IPS-NIHi11 (cell line): Measurements from ENCODE around the gene FAM120A.
A peak's percentile ranks its signal among the peaks of the same experiment; 100 is the strongest.
"Not testable (repeated sequence)": the region's sequence is repeated elsewhere in the genome, so short reads cannot be mapped to it uniquely, and the experiment has no call there.

Experiments used
- DNase-seq: peaks from one replicate; pipeline ENCODE4 v3.0.0; 2012; ENCODE audit warnings: mixed read lengths, low spot score

FAM120A gene

GRCh38 chr9:93450945-93451815 is at the start of gene FAM120A:
Gene FAM120A (plus strand): TSS chr9:93451685. CDS start chr9:93451916, 231 bp downstream.
- peak; percentile 91 for DNase-seq

GRCh38 chr9:93406371-93406770 is 45.1 kb upstream of the FAM120A start:
- DNase-seq: no peak

DNA sequence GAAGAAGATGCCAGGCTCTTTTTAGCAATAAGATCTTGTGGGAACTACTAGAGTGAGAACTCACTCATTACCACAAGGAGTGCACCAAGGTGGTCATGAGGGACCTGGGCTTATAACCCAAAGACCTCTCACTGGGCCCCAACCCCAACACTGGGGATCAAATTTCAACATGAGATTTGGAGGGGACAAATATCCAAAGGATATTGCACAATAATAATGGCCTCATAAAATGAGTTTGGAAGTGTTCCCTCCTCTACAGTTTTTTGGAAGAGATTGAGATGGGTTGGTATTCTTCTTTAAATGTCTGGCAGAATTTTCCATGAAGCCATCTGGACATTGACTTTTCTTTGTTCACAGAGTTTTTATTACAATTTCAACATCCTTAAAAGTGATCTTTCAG is 38.0 kb upstream of the FAM120A start:
- DNase-seq: no peak

- DNase-seq: no peak
These were observed 36.3 kb upstream of the FAM120A start for GRCh38 chr9:93415176-93415690.

DNA sequence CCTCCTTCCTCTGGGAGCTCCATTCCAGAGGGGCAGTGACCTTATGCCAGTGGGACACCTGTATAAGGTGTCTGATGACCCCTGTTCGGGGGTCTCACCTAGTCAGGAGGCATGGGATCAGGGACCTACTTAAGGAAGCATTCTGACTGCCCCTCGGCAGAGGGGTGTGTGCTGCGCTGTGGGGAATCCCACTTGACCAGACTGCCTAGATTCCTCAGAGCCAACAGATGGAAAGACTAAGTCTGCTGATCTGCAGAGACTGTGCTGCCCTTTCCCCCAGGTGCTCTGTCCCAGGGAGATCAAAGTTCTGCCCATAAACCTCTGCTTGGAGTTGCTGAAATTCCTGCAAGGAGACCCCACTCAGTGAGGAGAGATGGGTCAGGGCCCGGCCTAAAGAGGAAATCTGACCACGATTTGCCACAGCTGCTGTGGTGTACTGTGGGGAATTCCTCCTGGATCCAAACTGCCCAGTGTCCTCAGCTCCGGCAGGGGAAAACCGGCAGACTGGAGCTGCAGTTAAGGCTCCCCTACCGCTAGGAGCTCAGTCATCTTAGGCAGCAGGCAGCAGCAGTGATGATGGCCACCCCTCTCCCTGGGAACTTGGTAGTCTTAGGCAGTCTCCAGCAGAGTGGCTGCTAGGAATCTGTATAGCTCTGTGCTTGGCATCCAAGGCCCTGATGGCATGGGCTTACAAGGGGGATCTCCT is 34.8 kb upstream of the FAM120A start:
- no peak for DNase-seq

DNA sequence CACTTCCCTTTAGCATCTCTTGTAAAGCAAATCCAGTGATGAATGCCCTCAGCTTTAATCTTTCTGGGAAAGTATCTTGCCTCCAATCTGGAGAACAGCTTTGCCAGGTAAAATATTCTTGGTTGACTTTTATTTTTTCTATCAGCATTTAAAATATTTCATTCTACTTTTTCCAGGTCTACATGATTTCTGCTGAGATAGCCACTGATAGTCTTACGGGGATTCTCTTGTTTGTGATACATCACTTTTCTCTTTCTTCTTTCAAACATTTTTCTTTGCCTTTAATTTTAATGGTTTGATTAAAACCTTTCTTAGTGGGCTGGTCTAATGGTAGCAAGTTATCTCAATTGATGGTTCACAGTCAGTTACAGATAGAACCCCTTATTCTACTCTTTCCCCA is 33.9 kb upstream of the FAM120A start:
- no peak for DNase-seq

DNA sequence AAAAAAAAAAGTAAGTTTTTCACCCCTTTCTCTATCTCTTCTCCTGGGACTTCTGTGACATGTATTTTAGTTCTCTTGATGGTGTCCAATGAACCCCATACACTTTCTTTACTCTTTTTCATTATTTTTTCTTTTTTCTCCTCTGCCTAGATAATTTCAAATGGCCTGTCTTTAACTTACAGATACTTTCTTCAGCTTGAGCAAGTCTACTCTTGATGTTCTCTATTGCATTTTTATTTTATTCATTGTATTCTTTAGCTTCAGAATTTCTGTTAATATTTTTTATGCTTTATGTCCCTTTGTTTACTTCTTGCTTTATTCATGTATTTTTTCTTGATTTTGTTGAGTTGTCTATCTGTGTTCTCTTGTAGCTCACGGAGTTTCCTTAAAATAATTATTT is 32.5 kb upstream of the FAM120A start:
- DNase-seq: no peak

DNA sequence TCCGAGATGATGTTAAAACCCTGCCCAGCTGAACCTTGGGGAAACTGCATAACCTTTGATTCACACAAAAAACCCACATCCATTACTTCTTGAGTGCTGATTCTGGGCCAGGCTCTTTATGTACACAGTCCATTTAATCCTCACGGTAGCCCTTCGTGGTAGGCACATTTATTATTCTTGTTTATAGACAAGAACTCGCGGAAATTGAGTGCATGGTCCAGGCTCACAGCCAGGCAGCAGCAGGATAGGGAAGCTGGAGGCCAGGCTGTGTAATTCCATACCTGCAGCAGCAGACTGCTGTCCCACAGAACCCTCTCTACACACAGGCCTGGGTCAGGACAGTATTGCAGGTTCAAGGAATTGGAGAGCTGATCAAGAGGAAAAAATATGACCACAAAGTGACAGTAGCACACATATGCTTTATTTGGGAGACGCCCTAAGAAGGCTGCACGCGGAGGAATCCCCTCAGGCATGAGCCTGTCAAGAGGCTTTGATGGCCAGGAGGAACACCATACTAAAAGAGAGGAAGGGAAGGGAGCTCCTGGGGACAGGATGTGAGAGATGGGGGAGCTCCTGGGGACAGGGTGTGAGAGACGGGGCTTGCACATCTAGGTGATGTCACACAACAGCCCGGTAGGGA is 28.4 kb upstream of the FAM120A start:
- no peak for DNase-seq

- DNase-seq: peak; percentile 46
These were observed 23.7 kb upstream of the FAM120A start for GRCh38 chr9:93427655-93428379.

- no peak for DNase-seq
These were observed 19.9 kb upstream of the FAM120A start for GRCh38 chr9:93431539-93432105.

GRCh38 chr9:93432964-93433363 is 18.5 kb upstream of the FAM120A start:
- DNase-seq: no peak

DNA sequence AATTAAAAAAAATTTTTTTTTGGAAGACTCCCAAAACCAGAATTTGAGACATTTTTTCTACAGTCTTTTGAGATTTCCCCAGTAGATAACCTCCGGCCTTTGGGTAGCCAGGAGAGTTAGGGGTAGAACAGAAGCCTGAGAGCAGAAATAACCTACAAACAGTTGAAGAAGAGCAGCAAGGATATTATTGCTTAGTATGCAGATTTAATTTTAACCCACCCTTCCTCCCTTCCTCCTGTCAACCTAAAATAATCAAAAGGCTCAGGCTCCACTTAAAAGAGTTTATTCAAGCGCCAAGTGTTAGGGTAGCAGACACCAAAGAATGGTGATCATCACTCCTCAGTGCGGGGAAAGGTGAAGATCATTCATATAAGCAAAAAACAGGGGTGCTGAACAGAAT is 17.4 kb upstream of the FAM120A start:
- no peak for DNase-seq

DNA sequence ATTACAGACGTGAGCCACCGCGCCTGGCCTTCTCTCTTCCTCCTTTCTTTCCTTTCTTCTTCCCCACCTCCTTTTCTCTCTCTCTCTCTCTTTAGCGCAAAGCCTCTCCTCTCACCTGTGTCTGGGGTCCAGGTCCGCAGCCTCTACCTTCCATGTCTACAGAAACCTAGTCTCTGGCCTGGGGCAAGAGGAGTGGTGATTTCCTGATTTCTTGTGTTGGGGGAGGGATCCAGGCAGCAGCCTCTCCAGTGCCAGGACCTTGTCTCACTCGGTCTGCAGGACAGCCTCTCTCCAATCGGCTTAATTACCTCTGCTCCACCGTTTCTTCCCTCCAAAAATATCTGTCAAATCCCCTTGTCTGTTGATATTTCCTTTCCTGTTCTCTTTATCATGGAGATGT is 16.1 kb upstream of the FAM120A start:
- DNase-seq: no peak

- DNase-seq: no peak
These were observed 15.3 kb upstream of the FAM120A start for GRCh38 chr9:93436218-93436617.

DNA sequence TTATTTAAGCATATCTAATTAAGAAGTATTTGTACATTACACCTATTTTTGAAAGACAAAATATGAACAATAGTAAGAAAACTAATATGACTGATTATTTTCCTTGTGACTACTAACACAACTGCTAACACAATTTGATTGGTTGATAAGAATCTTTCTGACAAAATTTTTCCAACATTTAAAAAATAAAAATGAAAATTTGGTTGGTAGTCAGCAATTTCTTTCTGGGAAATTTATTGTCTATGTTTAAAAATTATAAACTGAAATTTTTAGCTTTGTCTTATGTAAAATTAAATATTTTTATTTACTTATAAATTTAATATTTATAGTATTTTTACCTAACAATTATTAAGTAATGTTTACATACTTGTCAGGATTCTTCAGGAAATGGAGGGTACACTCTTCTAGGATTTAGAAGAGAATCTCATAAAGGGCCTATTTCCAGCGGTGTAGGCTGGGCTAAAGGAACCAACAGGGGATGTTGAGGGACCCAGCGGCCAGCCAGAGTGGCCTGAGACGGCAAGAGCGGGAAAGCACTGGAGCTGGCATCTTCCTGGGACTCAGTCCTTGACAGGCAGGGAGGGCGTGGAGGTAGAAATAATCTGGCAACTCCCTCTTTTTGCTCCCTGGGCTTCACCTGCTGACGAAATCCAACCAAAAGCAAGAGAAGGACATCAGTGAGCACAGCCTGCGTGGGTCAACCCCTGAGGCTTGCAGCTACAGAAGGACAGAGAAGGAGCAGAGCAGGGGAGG is 14.7 kb upstream of the FAM120A start:
- DNase-seq: no peak

DNA sequence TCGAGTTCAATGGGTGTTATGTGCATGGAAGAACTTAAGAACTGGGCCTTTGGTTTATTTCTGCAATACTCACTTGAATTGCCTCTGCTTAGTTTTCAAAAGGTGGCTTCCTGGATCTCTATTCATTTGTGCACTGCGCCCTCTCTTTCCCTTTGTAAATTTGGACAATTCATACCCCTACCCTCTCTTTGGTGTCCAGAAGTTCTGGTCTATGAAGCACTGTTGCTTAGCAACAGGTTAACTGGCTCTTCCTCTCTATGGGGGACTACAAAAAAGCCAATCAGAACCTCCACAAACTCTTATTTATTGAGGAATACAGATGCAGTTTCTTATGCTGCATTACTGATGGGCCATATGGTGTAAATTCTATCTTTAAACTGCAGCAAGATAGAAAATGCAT is 13.5 kb upstream of the FAM120A start:
- DNase-seq: no peak

DNA sequence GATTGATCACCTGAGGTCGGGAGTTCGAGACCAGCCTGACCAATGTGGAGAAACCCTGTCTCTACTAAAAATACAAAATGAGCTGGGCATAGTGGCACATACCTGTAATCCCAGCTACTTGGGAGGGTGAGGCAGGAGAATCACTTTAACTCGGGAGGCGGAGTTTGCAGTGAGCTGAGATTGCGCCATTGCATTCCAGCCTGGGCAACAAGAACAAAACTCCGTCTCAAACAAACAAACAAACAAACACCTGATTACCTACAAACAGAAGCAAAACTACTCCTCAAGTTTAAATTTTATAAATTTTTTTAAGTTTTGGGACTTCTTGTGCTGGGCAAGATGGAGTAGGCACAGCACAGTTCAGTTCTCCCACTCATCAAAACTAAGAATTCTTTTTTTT is 12.2 kb upstream of the FAM120A start:
- DNase-seq: not testable (repeated sequence)

DNA sequence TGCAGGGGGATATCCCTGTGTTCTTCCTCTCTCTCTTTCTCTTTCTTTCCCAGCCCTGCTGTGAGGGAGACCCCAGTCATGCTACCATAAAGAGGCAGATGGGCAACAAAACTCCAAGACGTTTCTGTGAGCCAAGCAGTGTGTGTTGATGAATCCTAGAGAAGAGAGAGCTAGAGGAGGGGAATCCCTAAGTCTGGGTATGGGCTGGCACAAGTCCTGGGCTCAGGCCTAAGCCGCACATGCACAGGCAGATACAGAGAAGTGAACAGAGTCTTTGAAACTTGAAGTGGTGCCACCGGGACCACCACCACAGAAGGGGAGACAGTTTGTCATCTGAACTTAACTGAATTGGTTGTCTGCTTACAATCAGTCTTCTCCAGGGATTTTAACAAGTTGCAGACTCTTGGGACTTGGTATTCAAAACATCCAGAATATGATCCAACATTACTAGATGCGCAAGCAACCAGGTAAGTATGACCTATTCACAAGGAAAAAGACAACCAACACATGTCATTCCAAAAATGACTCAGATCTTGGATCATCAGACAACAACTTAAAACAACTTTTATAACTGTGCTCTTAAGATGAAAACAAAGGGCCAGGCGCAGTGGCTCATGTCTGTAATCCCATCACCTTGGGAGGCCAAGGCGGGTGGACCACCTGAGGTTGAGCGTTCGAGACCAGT is 10.4 kb upstream of the FAM120A start:
- no peak for DNase-seq

DNA sequence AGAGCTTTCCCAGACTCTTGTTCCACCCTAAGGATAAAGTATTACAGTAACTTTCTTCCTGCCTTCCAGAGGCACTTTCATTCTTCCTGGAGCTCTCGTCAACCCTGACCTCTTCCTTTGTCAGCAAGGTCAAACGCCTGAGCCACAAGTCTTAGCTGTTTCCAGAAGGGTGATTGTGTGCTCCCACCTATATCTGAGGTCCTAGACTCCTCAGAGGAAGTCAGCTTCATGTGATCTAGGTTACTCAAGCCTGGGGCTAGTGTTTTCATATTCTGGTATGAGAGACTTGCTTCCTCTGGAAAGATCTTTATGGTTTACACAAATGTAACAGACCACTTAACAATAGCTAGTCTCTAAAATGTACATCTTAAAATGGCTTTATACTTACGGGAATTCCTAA is 5.4 kb upstream of the FAM120A start:
- no peak for DNase-seq

DNA sequence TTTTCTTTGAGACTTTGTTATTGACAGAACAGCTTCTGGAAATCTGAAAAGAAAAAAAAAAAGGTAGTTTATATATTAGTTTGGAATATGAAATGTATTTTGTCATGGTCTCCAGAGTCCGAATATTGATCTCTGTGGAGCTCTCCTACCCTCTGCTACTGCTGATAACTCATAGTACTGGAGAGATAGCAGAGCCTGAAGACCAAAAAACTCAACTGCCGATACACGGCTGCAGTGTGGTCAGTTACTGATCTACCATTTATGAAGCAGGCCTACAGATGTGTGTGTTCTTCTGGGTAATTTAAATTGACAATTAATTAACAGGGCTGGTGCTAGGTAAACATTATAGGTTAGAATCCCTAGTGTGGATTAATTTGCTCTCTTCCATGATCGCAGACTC is 3.8 kb upstream of the FAM120A start:
- no peak for DNase-seq
